Neuronal stem cell (in vitro differentiated cells): Measurements from ENCODE around the gene SBNO2.
"Not testable (repeated sequence)": the region's sequence is repeated elsewhere in the genome, so short reads cannot be mapped to it uniquely, and the experiment has no call there.

Source experiments
- DNase-seq: peaks from one replicate; pipeline ENCODE4 v3.0.0-alpha.2; 2013; ENCODE audit warnings: low spot score
- H2AFZ ChIP-seq: one replicate; pipeline ENCODE4 v1.6.1; 2013; ENCODE audit warnings: mild to moderate bottlenecking, low read length, inconsistent platforms
- H2AK5ac ChIP-seq: 2 replicates; pipeline ENCODE4 v1.6.1; 2013; ENCODE audit warnings: low read depth, mild to moderate bottlenecking, inconsistent platforms, low read length, moderate library complexity, mixed read lengths
- H2BK120ac ChIP-seq: 2 replicates; pipeline ENCODE4 v1.6.1; 2013; ENCODE audit warnings: low read depth, mild to moderate bottlenecking, inconsistent platforms, low read length, moderate library complexity, mixed read lengths
- H2BK12ac ChIP-seq: one replicate; pipeline ENCODE4 v1.6.1; 2013; ENCODE audit warnings: low read length, inconsistent platforms
- H2BK15ac ChIP-seq: 2 replicates; pipeline ENCODE4 v1.6.1; 2013; ENCODE audit warnings: mild to moderate bottlenecking, low read length, inconsistent platforms, mixed read lengths
- H2BK5ac ChIP-seq: one replicate; pipeline ENCODE4 v1.6.1; 2013; ENCODE audit warnings: inconsistent platforms, mild to moderate bottlenecking, low read length, moderate library complexity
- H3K14ac ChIP-seq: one replicate; pipeline ENCODE4 v1.6.1; 2013; ENCODE audit warnings: low read length, inconsistent platforms
- H3K18ac ChIP-seq: 2 replicates; pipeline ENCODE4 v1.6.1; 2013; ENCODE audit warnings: low read length, inconsistent platforms
- H3K23ac ChIP-seq: 2 replicates; pipeline ENCODE4 v1.6.1; 2013; ENCODE audit warnings: low read depth, mild to moderate bottlenecking, mixed read lengths, low read length, inconsistent platforms; ENCODE audit not compliant: poor library complexity
- H3K27ac ChIP-seq: replicated peaks from 3 replicates; pipeline ENCODE4 v1.5.1; 2013; ENCODE audit warnings: low read length, inconsistent platforms
- H3K27me3 ChIP-seq, 3 experiments: 2 replicates each; pipeline ENCODE4 v1.6.1; 2013; ENCODE audit warnings: low read length in 3 of 3, mild to moderate bottlenecking in 2 of 3, inconsistent platforms in 1 of 3, low read depth in 1 of 3, mixed read lengths in 1 of 3, moderate library complexity in 1 of 3; ENCODE audit not compliant: control insufficient read depth in 3 of 3, insufficient read depth in 3 of 3
- H3K36me3 ChIP-seq, 2 donors: replicated peaks in 1 of 2; 2 replicates each; pipeline ENCODE4 v1.6.1; 2013; ENCODE audit warnings: low read length in 2 of 2; ENCODE audit not compliant: control insufficient read depth in 2 of 2, insufficient read depth in 2 of 2
- H3K4ac ChIP-seq: 2 replicates; pipeline ENCODE4 v1.6.1; 2013; ENCODE audit warnings: inconsistent platforms, mild to moderate bottlenecking, low read length, moderate library complexity
- H3K4me1 ChIP-seq, 2 donors: 1 replicate in 1 of 2; 2 replicates in 1 of 2; pipeline ENCODE4 v1.6.1; 2013; ENCODE audit warnings: low read length in 2 of 2, low read depth in 1 of 2; ENCODE audit not compliant: control insufficient read depth in 2 of 2, insufficient read depth in 1 of 2
- H3K4me2 ChIP-seq: one replicate; pipeline ENCODE4 v1.6.1; 2013; ENCODE audit warnings: mild to moderate bottlenecking, low read length, inconsistent platforms; ENCODE audit not compliant: insufficient read depth, poor library complexity, severe bottlenecking
- H3K4me3 ChIP-seq, 2 donors: 2 replicates each; pipeline ENCODE4 v1.5.1; 2013; ENCODE audit warnings: low read length in 2 of 2, mild to moderate bottlenecking in 2 of 2, inconsistent platforms in 1 of 2, moderate library complexity in 1 of 2
- H3K79me1 ChIP-seq: one replicate; pipeline ENCODE4 v1.6.1; 2013; ENCODE audit warnings: low read depth, mild to moderate bottlenecking, inconsistent platforms, low read length, moderate library complexity
- H3K9ac ChIP-seq: one replicate; pipeline ENCODE4 v1.6.1; 2013; ENCODE audit warnings: mild to moderate bottlenecking, low read depth, low read length, inconsistent platforms; ENCODE audit not compliant: poor library complexity
- H3K9me3 ChIP-seq, 2 donors: replicated peaks in 1 of 2; 2 replicates each; pipeline versions ENCODE3 to v1.6.1; 2013; ENCODE audit warnings: low read length in 2 of 2, mild to moderate bottlenecking in 2 of 2, inconsistent platforms in 1 of 2, low read depth in 1 of 2, mixed read lengths in 1 of 2, moderate library complexity in 1 of 2; ENCODE audit not compliant: control insufficient read depth in 2 of 2, insufficient read depth in 1 of 2
- H4K8ac ChIP-seq: one replicate; pipeline ENCODE4 v1.6.1; 2013; ENCODE audit warnings: low read depth, mild to moderate bottlenecking, inconsistent platforms, low read length, moderate library complexity
- H4K91ac ChIP-seq: one replicate; pipeline ENCODE4 v1.6.1; 2013; ENCODE audit warnings: low read length, low read depth, mild to moderate bottlenecking, inconsistent platforms; ENCODE audit not compliant: poor library complexity
- WGBS, 2 donors: extraction: QIAGEN DNeasy Blood & Tissue Kit; methylation state at CpG; one replicate each; pipeline ENCODE4 v1.1.7; 2013; ENCODE audit warnings: missing lambda C conversion rate in 2 of 2, mixed read lengths in 1 of 2; ENCODE audit not compliant: insufficient read length in 2 of 2, insufficient replicate concordance in 1 of 2; ENCODE audit errors: extremely low coverage in 2 of 2; 5-methylcytosine and 5-hydroxymethylcytosine counted together

Gene SBNO2

GRCh38 chr19:1205114-1206099 lies 31.3 kb upstream of the SBNO2 start, which contains the start of gene STK11:
STK11 (plus strand) TSS chr19:1205778; CDS start chr19:1206914, 1,136 bp downstream.
- H3K9me3 ChIP-seq: no peaks in the 10 kb centered on the region
- H3K23ac ChIP-seq: peak within 1 kb of the TSS; percentile 97
- peak within 1 kb of the TSS; percentile 58 for H2AK5ac ChIP-seq
- H3K4me1 ChIP-seq: peaks cover 13 to 18% of the 10 kb centered on the region in 2 donors
- H3K4ac ChIP-seq: no peak within 1 kb of the TSS
- peak within 1 kb of the TSS; percentile 95 for H3K27ac ChIP-seq
- no peak within 1 kb of the TSS for H2BK15ac ChIP-seq
- peak within 1 kb of the TSS; percentile 81 for H2AFZ ChIP-seq
- WGBS, 2 donors: no CpG with 5 or more reads among the region's 114 CpGs
- H3K14ac ChIP-seq: no peak within 1 kb of the TSS
- no peaks in the 10 kb centered on the region for H3K27me3 ChIP-seq
- peak; percentile 99 for DNase-seq
- peaks cover 7 to 30% of the 10 kb centered on the region in 2 donors for H3K36me3 ChIP-seq
- peaks cover 27% of the 10 kb centered on the region for H3K79me1 ChIP-seq
- H4K8ac ChIP-seq: no peak within 1 kb of the TSS
- H3K18ac ChIP-seq: peak within 1 kb of the TSS; percentile 90
- no peak within 1 kb of the TSS for H2BK5ac ChIP-seq
- H3K4me3 ChIP-seq: peak within 1 kb of the TSS; percentile 66 to 98
- peak within 1 kb of the TSS; percentile 93 for H3K4me2 ChIP-seq
- H2BK12ac ChIP-seq: no peak within 1 kb of the TSS
- H3K9ac ChIP-seq: peak within 1 kb of the TSS; percentile 81
- H4K91ac ChIP-seq: no peak within 1 kb of the TSS
- H2BK120ac ChIP-seq: peak within 1 kb of the TSS; percentile 52

- not testable (repeated sequence) for H2BK15ac ChIP-seq, H4K91ac ChIP-seq, H3K18ac ChIP-seq, H4K8ac ChIP-seq, H3K27ac ChIP-seq, H2AFZ ChIP-seq, H2BK5ac ChIP-seq, H3K79me1 ChIP-seq, H3K27me3 ChIP-seq, H3K4ac ChIP-seq, H3K36me3 ChIP-seq, H3K9ac ChIP-seq, H3K14ac ChIP-seq, H2AK5ac ChIP-seq, H3K9me3 ChIP-seq, H3K4me2 ChIP-seq, DNase-seq, H3K4me1 ChIP-seq, H2BK120ac ChIP-seq, H2BK12ac ChIP-seq, H3K23ac ChIP-seq, H3K4me3 ChIP-seq
- WGBS, 2 donors: no CpG with 5 or more reads among the region's 4 CpGs
These were observed 26.5 kb upstream of the SBNO2 start for GRCh38 chr19:1200614-1201013.

GRCh38 chr19:1199531-1199930 lies 25.5 kb upstream of the SBNO2 start:
- no peaks in the 10 kb centered on the region for H3K4me1 ChIP-seq
- no peaks in the 10 kb centered on the region for H3K27me3 ChIP-seq
- no peak overlapping the region for H4K91ac ChIP-seq
- H2BK15ac ChIP-seq: peak overlapping the region; percentile 58
- H3K79me1 ChIP-seq: no peaks in the 10 kb centered on the region
- H4K8ac ChIP-seq: no peak overlapping the region
- H2BK12ac ChIP-seq: no peak overlapping the region
- H3K4me3 ChIP-seq: no peak overlapping the region
- H3K18ac ChIP-seq: no peak overlapping the region
- H3K4ac ChIP-seq: no peak overlapping the region
- peak overlapping the region; percentile 37 for H2AK5ac ChIP-seq
- H3K36me3 ChIP-seq: no peaks in the 10 kb centered on the region
- no peak overlapping the region for H3K23ac ChIP-seq
- no peak for DNase-seq
- H3K14ac ChIP-seq: no peak overlapping the region
- no peak overlapping the region for H2AFZ ChIP-seq
- H2BK5ac ChIP-seq: no peak overlapping the region
- no peak overlapping the region for H2BK120ac ChIP-seq
- no peaks in the 10 kb centered on the region for H3K9me3 ChIP-seq
- WGBS, 2 donors: no CpG with 5 or more reads among the region's 10 CpGs
- H3K4me2 ChIP-seq: no peak overlapping the region
- H3K27ac ChIP-seq: no peak overlapping the region
- H3K9ac ChIP-seq: no peak overlapping the region

- Histone ChIP-seq H3K27ac (no peak overlapping the region), H3K4me1 (peaks cover 0 to 3% of the 10 kb centered on the region in 2 donors), H3K14ac (no peak overlapping the region), H3K4ac (no peak overlapping the region), H3K9me3 (no peaks in the 10 kb centered on the region), H2AFZ (peak overlapping the region; percentile 57), H4K8ac (no peak overlapping the region), H2BK15ac (peak overlapping the region; percentile 11), H3K23ac (no peak overlapping the region), H2AK5ac (no peak overlapping the region), H3K4me3 (no peak overlapping the region), H3K18ac (no peak overlapping the region), H3K27me3 (no peaks in the 10 kb centered on the region), H3K79me1 (no peaks in the 10 kb centered on the region), H2BK120ac (no peak overlapping the region), H3K9ac (no peak overlapping the region), H2BK12ac (no peak overlapping the region), H2BK5ac (no peak overlapping the region), H3K4me2 (no peak overlapping the region), H3K36me3 (no peaks in the 10 kb centered on the region), H4K91ac (no peak overlapping the region)
- WGBS, 2 donors: no CpG with 5 or more reads among the region's 9 CpGs
- DNase-seq: no peak
These were observed 15.4 kb upstream of the SBNO2 start for GRCh38 chr19:1189419-1189818.
